ENCODE results near the gene STXBP1. TPM values are rescaled to one million over a fixed set of nuclear protein-coding genes. Genes with fewer than 3 reads are reported as not detected.

The STXBP1 gene
- total and polyA plus RNA-seq, 7 experiments from 2014 or later = 3.0 to 17.8 (median 13.5) TPM

DNA sequence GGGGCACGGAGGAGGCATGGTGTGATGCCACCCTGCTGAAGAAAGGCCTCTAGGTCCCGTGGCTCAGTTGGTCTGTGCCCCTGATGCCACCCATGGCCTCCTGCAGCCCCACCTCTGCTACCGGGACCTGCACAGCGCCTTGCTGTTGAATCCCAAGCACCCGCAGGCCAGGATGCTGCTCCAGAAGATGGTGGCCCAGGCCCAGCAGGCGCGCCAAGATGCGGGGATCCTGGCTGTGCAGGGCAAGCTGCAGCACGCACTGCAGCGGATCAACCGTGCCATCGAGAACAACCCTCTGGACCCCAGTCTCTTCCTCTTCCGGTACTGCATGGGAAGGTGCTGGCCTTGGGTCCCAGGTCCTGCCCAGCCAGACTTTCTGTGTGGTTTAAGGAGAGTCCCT, 110.9 kb downstream of the STXBP1 start:
- Mint-ChIP-seq H3K27me3 (no peaks in the 10 kb centered on the region), H3K4me1 (peaks cover 14 to 34% (median 21%) of the 10 kb centered on the region in 7 donors), H3K27ac (peak overlapping the region in 1 of 9 donors; percentile 19), H3K9me3 (no peaks in the 10 kb centered on the region), H3K4me3 (no peak overlapping the region), H3K36me3 (no peaks in the 10 kb centered on the region)
- Histone ChIP-seq H3K9me3 (ENCODE audit: control insufficient read depth in 2 of 3, low read length in 3 of 3) (no peaks in the 10 kb centered on the region), H3K36me3 (ENCODE audit: control insufficient read depth in 2 of 3, insufficient read depth in 3 of 3, low read length in 3 of 3) (no peaks in the 10 kb centered on the region), H3K4me1 (ENCODE audit: control insufficient read depth in 2 of 2, insufficient read depth in 2 of 2, low read length in 2 of 2) (peaks cover 16 to 26% of the 10 kb centered on the region in 2 donors), H3K27ac (ENCODE audit: low read depth, low read length) (no peak overlapping the region), H3K4me3 (ENCODE audit: low read length) (no peak overlapping the region), H3K27me3 (ENCODE audit: control insufficient read depth in 2 of 2, insufficient read depth in 2 of 2, low read length in 2 of 2) (no peaks in the 10 kb centered on the region)
- DNase-seq (no peak), ATAC-seq (no peak)
- intact Hi-C loops (cut with micrococcal nuclease) = no loop called here
- POLR2A ChIA-PET = interaction anchor here (0.6 to 0.9 kb wide), 2 partner anchors 12 to 148 kb away, joined by 3 to 6 read pairs; no protein-coding TSS in a partner anchor
- CTCF ChIA-PET = no interaction called here

DNA sequence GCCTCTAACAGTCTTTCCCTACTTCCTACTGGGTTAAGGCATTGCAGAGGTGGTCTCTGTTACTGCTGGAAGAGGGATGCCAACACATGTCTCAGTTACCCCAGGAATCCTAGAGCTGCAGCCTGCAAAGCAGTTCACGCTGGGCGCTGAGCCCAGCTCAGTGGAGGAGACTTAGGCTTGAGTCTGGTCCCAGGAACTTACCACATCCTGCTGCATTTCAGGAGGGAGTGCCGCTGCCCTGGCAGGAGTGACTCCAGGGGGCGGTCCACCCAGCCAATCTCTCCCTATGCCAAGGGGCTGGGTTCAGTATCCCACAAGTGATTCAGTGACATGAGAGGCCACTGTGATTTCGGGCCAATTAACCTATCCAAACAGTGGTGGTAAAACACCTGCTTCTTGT, 111.4 kb downstream of the STXBP1 start:
- intact Hi-C loops (cut with micrococcal nuclease) = no loop called here
- Histone ChIP-seq H3K4me3 (ENCODE audit: low read length) (no peak overlapping the region), H3K4me1 (ENCODE audit: control insufficient read depth in 2 of 2, insufficient read depth in 2 of 2, low read length in 2 of 2) (peaks cover 16 to 26% of the 10 kb centered on the region in 2 donors), H3K36me3 (ENCODE audit: control insufficient read depth in 2 of 3, insufficient read depth in 3 of 3, low read length in 3 of 3) (no peaks in the 10 kb centered on the region), H3K27ac (ENCODE audit: low read depth, low read length) (no peak overlapping the region), H3K27me3 (ENCODE audit: control insufficient read depth in 2 of 2, insufficient read depth in 2 of 2, low read length in 2 of 2) (no peaks in the 10 kb centered on the region), H3K9me3 (ENCODE audit: control insufficient read depth in 2 of 3, low read length in 3 of 3) (no peaks in the 10 kb centered on the region)
- peak overlapping the region in 2 of 9 donors; percentile 19 to 20 for H3K27ac Mint-ChIP-seq
- DNase-seq (no peak), ATAC-seq (no peak)
- peak overlapping the region in 1 of 10 donors; percentile 51 for H3K4me3 Mint-ChIP-seq
- ChIA-PET CTCF (interaction anchor here (0.6 kb wide), 1 partner anchor 336 kb away, joined by 4 read pairs; no protein-coding TSS in a partner anchor), POLR2A (interaction anchor here (0.6 to 0.9 kb wide), 3 partner anchors 11 to 148 kb away, joined by 3 to 6 read pairs (median 3); no protein-coding TSS in a partner anchor)
- no peaks in the 10 kb centered on the region for H3K27me3 Mint-ChIP-seq
- no peaks in the 10 kb centered on the region for H3K9me3 Mint-ChIP-seq
- no peaks in the 10 kb centered on the region for H3K36me3 Mint-ChIP-seq
- H3K4me1 Mint-ChIP-seq = peaks cover 14 to 34% (median 21%) of the 10 kb centered on the region in 7 donors

DNA sequence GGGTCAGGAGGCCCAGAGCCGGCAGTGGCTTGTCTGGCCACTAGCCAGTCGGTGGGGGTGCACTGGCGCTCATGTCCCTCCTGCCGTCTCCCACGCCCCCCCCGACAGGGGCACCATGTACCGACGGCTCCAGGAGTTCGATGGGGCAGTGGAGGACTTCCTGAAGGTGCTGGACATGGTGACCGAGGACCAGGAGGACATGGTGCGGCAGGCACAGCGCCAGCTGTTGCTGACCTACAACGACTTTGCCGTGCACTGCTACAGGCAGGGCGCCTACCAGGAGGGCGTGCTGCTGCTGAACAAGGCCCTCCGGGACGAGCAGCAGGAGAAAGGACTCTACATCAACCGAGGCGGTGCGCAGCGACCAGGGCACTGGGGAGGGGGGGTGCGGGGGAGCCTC, 111.9 kb downstream of the STXBP1 start:
- H3K27ac ChIP-seq (ENCODE audit: low read depth, low read length) = no peak overlapping the region
- DNase-seq (no peak), ATAC-seq (no peak)
- intact Hi-C loops (cut with micrococcal nuclease) = no loop called here
- H3K36me3 ChIP-seq (ENCODE audit: control insufficient read depth in 2 of 3, insufficient read depth in 3 of 3, low read length in 3 of 3) = no peaks in the 10 kb centered on the region
- peaks cover 15 to 23% of the 10 kb centered on the region in 2 donors for H3K4me1 ChIP-seq (ENCODE audit: control insufficient read depth in 2 of 2, insufficient read depth in 2 of 2, low read length in 2 of 2)
- H3K9me3 ChIP-seq (ENCODE audit: control insufficient read depth in 2 of 3, low read length in 3 of 3) = no peaks in the 10 kb centered on the region
- Mint-ChIP-seq H3K9me3 (no peaks in the 10 kb centered on the region), H3K27ac (no peak overlapping the region), H3K4me3 (no peak overlapping the region), H3K27me3 (no peaks in the 10 kb centered on the region), H3K4me1 (peaks cover 14 to 34% (median 21%) of the 10 kb centered on the region in 7 donors), H3K36me3 (no peaks in the 10 kb centered on the region)
- H3K4me3 ChIP-seq (ENCODE audit: low read length) = no peak overlapping the region
- POLR2A ChIA-PET = interaction anchor here (0.7 to 0.9 kb wide), 2 partner anchors 11 to 57 kb away, joined by 3 read pairs; no protein-coding TSS in a partner anchor
- CTCF ChIA-PET = interaction anchor here (0.6 kb wide), 1 partner anchor 336 kb away, joined by 4 read pairs; no protein-coding TSS in a partner anchor
- H3K27me3 ChIP-seq (ENCODE audit: control insufficient read depth in 2 of 2, insufficient read depth in 2 of 2, low read length in 2 of 2) = no peaks in the 10 kb centered on the region

DNA sequence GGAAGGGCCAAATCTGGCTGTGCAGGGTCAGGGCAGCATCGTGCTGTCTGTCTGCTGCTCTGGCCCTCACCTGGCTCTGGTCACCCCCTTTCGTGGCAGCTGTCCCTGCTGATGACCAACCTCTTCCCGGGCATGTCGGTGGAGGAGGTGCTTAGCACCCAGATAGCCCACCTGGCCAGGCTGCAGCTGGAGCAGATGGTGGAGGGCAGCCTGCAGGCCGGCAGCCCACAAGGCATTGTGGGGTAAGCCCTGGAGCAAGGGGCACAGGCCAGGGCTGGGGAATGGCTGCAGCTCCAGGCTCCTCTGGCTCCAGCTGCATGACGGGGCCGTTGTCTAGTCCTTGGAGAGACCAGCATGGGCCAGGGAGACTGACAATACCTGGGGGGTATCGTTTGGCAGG, 114.8 kb downstream of the STXBP1 start:
- Mint-ChIP-seq H3K9me3 (no peaks in the 10 kb centered on the region), H3K27ac (no peak overlapping the region), H3K4me3 (no peak overlapping the region), H3K36me3 (peaks cover 0 to 3% (median 0%) of the 10 kb centered on the region in 5 donors), H3K4me1 (peaks cover 0 to 7% (median 0%) of the 10 kb centered on the region in 7 donors), H3K27me3 (no peaks in the 10 kb centered on the region)
- H3K36me3 ChIP-seq (ENCODE audit: control insufficient read depth in 2 of 3, insufficient read depth in 3 of 3, low read length in 3 of 3) = peaks cover 0 to 7% (median 0%) of the 10 kb centered on the region in 3 experiments
- H3K27me3 ChIP-seq (ENCODE audit: control insufficient read depth in 2 of 2, insufficient read depth in 2 of 2, low read length in 2 of 2) = no peaks in the 10 kb centered on the region
- H3K4me1 ChIP-seq (ENCODE audit: control insufficient read depth in 2 of 2, insufficient read depth in 2 of 2, low read length in 2 of 2) = peaks cover 0 to 4% of the 10 kb centered on the region in 2 donors
- H3K27ac ChIP-seq (ENCODE audit: low read depth, low read length) = no peak overlapping the region
- no peaks in the 10 kb centered on the region for H3K9me3 ChIP-seq (ENCODE audit: control insufficient read depth in 2 of 3, low read length in 3 of 3)
- ChIA-PET CTCF (no interaction called here), POLR2A (interaction anchor here (0.7 to 1.8 kb wide), 2 partner anchors 11 to 263 kb away, joined by 3 to 9 read pairs; partner anchors contain the start of genes PTRH1 and TTC16)
- no peak overlapping the region for H3K4me3 ChIP-seq (ENCODE audit: low read length)
- intact Hi-C loops (cut with micrococcal nuclease) = no loop called here
- DNase-seq (no peak), ATAC-seq (no peak)

DNA sequence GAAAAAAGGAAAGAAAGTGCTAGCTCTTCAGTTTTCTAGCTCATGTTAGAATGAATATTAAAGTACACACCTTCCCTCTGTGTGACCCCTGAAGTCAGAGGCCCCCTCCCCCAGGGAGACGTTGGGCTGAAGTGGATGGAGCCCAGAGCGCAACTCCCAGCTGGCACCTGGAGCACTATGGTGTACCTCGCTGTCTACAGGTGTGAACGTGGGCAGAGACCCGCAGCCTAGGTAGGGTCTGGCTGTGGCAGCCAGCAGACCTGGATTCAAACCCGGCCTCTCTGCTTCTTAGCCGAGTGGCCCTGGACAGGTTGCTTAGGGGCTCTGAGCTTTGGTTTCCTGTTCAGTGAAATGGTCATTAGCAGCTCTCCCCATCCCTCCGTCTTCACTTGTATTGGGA, 116.7 kb downstream of the STXBP1 start:
- CTCF ChIA-PET = interaction anchor here (1.3 to 1.6 kb wide), 2 partner anchors 193 to 225 kb away, joined by 4 to 5 read pairs; no protein-coding TSS in a partner anchor
- POLR2A ChIA-PET = interaction anchor here (0.9 to 1.1 kb wide), 3 partner anchors 10 to 47 kb away, joined by 3 to 4 read pairs (median 3); partner anchors contain the start of genes PTRH1 and TTC16
- peak overlapping the region in 1 of 9 donors; percentile 54 for H3K27ac Mint-ChIP-seq

DNA sequence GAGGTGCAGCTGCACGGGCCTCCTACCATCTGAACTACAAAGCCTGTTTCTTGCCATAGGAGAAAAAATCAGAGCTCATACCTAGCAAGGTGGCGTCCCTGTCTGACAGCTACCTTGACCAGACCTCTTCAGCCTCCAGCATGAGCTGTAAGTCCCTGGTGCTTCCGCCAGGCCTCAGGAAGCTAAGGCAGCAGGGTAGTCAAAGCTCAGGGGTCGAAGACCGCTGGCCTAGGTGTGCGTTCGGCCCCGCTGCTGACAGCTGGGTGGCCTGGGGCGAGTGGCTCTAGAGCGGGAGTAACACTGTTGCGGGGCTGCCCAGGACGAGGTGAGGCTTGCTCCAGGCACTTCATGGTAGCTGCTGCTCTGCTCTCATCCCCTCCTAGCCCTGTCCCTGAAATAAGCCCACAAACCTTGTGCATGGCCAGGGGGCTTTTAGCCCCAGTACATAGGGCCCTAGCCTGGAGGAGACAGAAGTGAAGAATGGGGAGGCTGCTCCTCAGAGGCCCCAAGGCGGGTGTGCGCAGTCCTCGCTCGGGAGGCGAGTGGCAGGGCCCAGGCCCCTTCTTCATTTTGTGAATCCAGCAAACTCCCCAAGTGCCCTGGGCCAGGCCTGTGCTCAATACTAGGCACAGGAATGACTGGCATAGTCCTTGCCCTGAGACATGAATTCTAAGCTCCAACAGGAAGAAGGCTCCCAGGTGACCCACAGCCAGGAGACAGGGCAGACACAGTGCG, 117.6 kb downstream of the STXBP1 start:
- DNase-seq = no peak
- Histone ChIP-seq H3K27me3 (ENCODE audit: control insufficient read depth in 2 of 2, insufficient read depth in 2 of 2, low read length in 2 of 2) (no peaks in the 10 kb centered on the region), H3K36me3 (ENCODE audit: control insufficient read depth in 2 of 3, insufficient read depth in 3 of 3, low read length in 3 of 3) (peaks cover 0 to 20% (median 0%) of the 10 kb centered on the region in 3 experiments), H3K4me3 (ENCODE audit: low read length) (no peak overlapping the region), H3K27ac (ENCODE audit: low read depth, low read length) (no peak overlapping the region), H3K9me3 (ENCODE audit: control insufficient read depth in 2 of 3, low read length in 3 of 3) (no peaks in the 10 kb centered on the region), H3K4me1 (ENCODE audit: control insufficient read depth in 2 of 2, insufficient read depth in 2 of 2, low read length in 2 of 2) (peaks cover 8% of the 10 kb centered on the region in 2 donors)
- ChIA-PET CTCF (interaction anchor here (1.3 to 1.6 kb wide), 3 partner anchors 140 to 226 kb away, joined by 4 to 5 read pairs (median 4); no protein-coding TSS in a partner anchor), POLR2A (interaction anchor here (0.9 to 1.1 kb wide), 3 partner anchors 11 to 46 kb away, joined by 3 to 4 read pairs (median 3); partner anchors contain the start of genes PTRH1 and TTC16)
- no peak for ATAC-seq
- Mint-ChIP-seq H3K27ac (peak overlapping the region in 2 of 9 donors; percentile 54 to 75), H3K9me3 (no peaks in the 10 kb centered on the region), H3K4me1 (peaks cover 0 to 13% (median 8%) of the 10 kb centered on the region in 7 donors), H3K27me3 (no peaks in the 10 kb centered on the region), H3K4me3 (no peak overlapping the region), H3K36me3 (peaks cover 0 to 5% (median 0%) of the 10 kb centered on the region in 5 donors)
- intact Hi-C loops (cut with micrococcal nuclease) = loop anchor here (10.0 kb wide), 2 partner anchors 335 to 785 kb away; partner anchors contain the start of genes NAIF1 (in 1 of the 2) and SLC25A25 (in 1 of the 2)

More for the DNA sequence above, 116.7 kb downstream of the STXBP1 start:
- Histone ChIP-seq H3K4me3 (ENCODE audit: low read length) (no peak overlapping the region), H3K4me1 (ENCODE audit: control insufficient read depth in 2 of 2, insufficient read depth in 2 of 2, low read length in 2 of 2) (no peaks in the 10 kb centered on the region), H3K27me3 (ENCODE audit: control insufficient read depth in 2 of 2, insufficient read depth in 2 of 2, low read length in 2 of 2) (no peaks in the 10 kb centered on the region), H3K36me3 (ENCODE audit: control insufficient read depth in 2 of 3, insufficient read depth in 3 of 3, low read length in 3 of 3) (peaks cover 0 to 20% (median 0%) of the 10 kb centered on the region in 3 experiments), H3K27ac (ENCODE audit: low read depth, low read length) (no peak overlapping the region), H3K9me3 (ENCODE audit: control insufficient read depth in 2 of 3, low read length in 3 of 3) (no peaks in the 10 kb centered on the region)
- ATAC-seq = no peak
- H3K9me3 Mint-ChIP-seq = no peaks in the 10 kb centered on the region
- peaks cover 0 to 5% (median 0%) of the 10 kb centered on the region in 5 donors for H3K36me3 Mint-ChIP-seq
- no peak for DNase-seq
- no peak overlapping the region for H3K4me3 Mint-ChIP-seq
- intact Hi-C loops (cut with micrococcal nuclease) = no loop called here
- peaks cover 0 to 6% (median 4%) of the 10 kb centered on the region in 7 donors for H3K4me1 Mint-ChIP-seq
- no peaks in the 10 kb centered on the region for H3K27me3 Mint-ChIP-seq
